SK-N-SH treated with all-trans-retinoic acid at 6 μM for 48 hours (cell line): ENCODE measurements around the gene LAP3.

ENCODE experiments used
- ATAC-seq: fragments of 200-7000 bp; cut with Tn5 transposase; 3 replicates; pipeline ENCODE4 v1.9.1; 2020; ENCODE audit warnings: mild to moderate bottlenecking, moderate library complexity
- ARNTL ChIP-seq: fragments of 450-650 bp; formaldehyde crosslinking; IDR thresholded peaks from 2 replicates; pipeline ENCODE4 v1.5.0; 2020; ENCODE audit warnings: low read depth, mild to moderate bottlenecking, moderate library complexity, borderline replicate concordance
- BACH2 ChIP-seq: fragments of 250-450 bp; sonication (Bioruptor Pico); IDR thresholded peaks from 2 replicates; pipeline ENCODE4 v1.9.0; 2021; ENCODE audit warnings: mild to moderate bottlenecking, borderline replicate concordance
- CSDC2 ChIP-seq: fragments of 250-450 bp; sonication (Bioruptor Pico); IDR thresholded peaks from 2 replicates; pipeline ENCODE4 v1.5.0; 2020; ENCODE audit warnings: mild to moderate bottlenecking, moderate library complexity
- ESRRG ChIP-seq: fragments of 250-450 bp; sonication (Bioruptor Pico); IDR thresholded peaks from 2 replicates; pipeline ENCODE4 v1.6.1; 2021; ENCODE audit warnings: mild to moderate bottlenecking
- GLIS3 ChIP-seq: fragments of 250-450 bp; sonication (Bioruptor Pico); IDR thresholded peaks from 2 replicates; pipeline ENCODE4 v1.5.0; 2020; ENCODE audit warnings: mild to moderate bottlenecking, moderate library complexity
- ISL1 ChIP-seq: fragments of 250-450 bp; sonication (Bioruptor Pico); IDR thresholded peaks from 2 replicates; pipeline ENCODE4 v2.1.2; 2022; ENCODE audit warnings: mild to moderate bottlenecking, moderate library complexity
- OSR1 ChIP-seq: fragments of 250-450 bp; sonication (Bioruptor Pico); IDR thresholded peaks from 2 replicates; pipeline ENCODE4 v1.8.0; 2022; ENCODE audit warnings: moderate library complexity, mild to moderate bottlenecking, inconsistent platforms
- PATZ1 ChIP-seq: fragments of 250-450 bp; sonication (Bioruptor Pico); IDR thresholded peaks from 2 replicates; pipeline ENCODE4 v1.8.0; 2020; ENCODE audit warnings: mild to moderate bottlenecking, moderate library complexity, borderline replicate concordance
- PPARA ChIP-seq: fragments of 250-450 bp; sonication (Bioruptor Pico); IDR thresholded peaks from 2 replicates; pipeline ENCODE4 v1.5.0; 2020; ENCODE audit warnings: mild to moderate bottlenecking, borderline replicate concordance
- RARB ChIP-seq: fragments of 250-450 bp; sonication (Bioruptor Pico); IDR thresholded peaks from 2 replicates; pipeline ENCODE4 v1.8.0; 2021; ENCODE audit warnings: mild to moderate bottlenecking, moderate library complexity
- SNAI2 ChIP-seq: fragments of 250-450 bp; sonication (Bioruptor Pico); IDR thresholded peaks from 2 replicates; pipeline ENCODE4 v1.5.0; 2020; ENCODE audit warnings: mild to moderate bottlenecking, moderate library complexity
- TCF4 ChIP-seq: fragments of 250-450 bp; sonication (Bioruptor Pico); IDR thresholded peaks from 2 replicates; pipeline ENCODE4 v1.8.0; 2021; ENCODE audit warnings: mild to moderate bottlenecking, moderate library complexity, borderline replicate concordance
- TOX ChIP-seq: fragments of 250-450 bp; sonication (Bioruptor Pico); IDR thresholded peaks from 2 replicates; pipeline ENCODE4 v1.8.0; 2021; ENCODE audit warnings: mild to moderate bottlenecking, moderate library complexity, borderline replicate concordance
- TSHZ2 ChIP-seq: fragments of 250-450 bp; sonication (Bioruptor Pico); IDR thresholded peaks from 2 replicates; pipeline ENCODE4 v1.5.0; 2020; ENCODE audit warnings: mild to moderate bottlenecking, moderate library complexity
- ZFP3 ChIP-seq: fragments of 250-450 bp; sonication (Bioruptor Pico); IDR thresholded peaks from 2 replicates; pipeline ENCODE4 v1.5.0; 2020; ENCODE audit warnings: mild to moderate bottlenecking, moderate library complexity
- ZFP30 ChIP-seq: fragments of 450-650 bp; formaldehyde crosslinking; IDR thresholded peaks from 2 replicates; pipeline ENCODE4 v1.5.0; 2022; ENCODE audit warnings: mild to moderate bottlenecking, moderate library complexity
- ZNF565 ChIP-seq: fragments of 450-650 bp; formaldehyde crosslinking; conservative IDR thresholded peaks from 2 replicates; pipeline ENCODE4 v1.5.0; 2020; ENCODE audit warnings: low read depth, mild to moderate bottlenecking, moderate library complexity
- TF ChIP-seq, protein P1 (sequence below): fragments of 250-450 bp; sonication (Bioruptor Pico); IDR thresholded peaks from 2 replicates; pipeline ENCODE4 v1.8.0; 2021; ENCODE audit warnings: low read depth, mild to moderate bottlenecking, moderate library complexity, borderline replicate concordance
- TF ChIP-seq, protein P2 (sequence below): fragments of 250-450 bp; sonication (Bioruptor Pico); IDR thresholded peaks from 2 replicates; pipeline ENCODE4 v1.5.1; 2021; ENCODE audit warnings: mild to moderate bottlenecking, moderate library complexity
- TF ChIP-seq, protein P3 (sequence below): fragments of 250-450 bp; sonication (Bioruptor Pico); IDR thresholded peaks from 2 replicates; pipeline ENCODE4 v1.5.1; 2020; ENCODE audit warnings: low read depth, mild to moderate bottlenecking, moderate library complexity

LAP3 gene

DNA sequence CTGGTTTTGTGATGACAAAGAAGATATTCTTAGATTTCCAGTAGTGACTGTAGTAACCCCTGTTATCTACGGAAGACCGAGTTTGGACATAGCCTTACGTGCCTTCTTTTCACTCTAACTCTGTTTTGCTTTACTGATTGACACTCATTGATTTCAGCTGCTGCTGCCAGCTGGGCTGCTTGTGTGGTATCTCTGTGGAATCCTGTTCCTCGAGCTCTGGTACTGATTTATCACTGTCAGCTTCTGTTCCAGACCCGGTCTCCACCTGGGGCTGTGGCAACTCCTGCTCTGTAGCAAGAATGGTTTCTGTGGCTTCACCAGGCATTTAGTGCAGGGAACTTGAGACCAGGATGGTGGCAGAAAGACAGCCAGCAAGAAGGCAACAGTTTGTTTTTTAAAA, 24.6 kb upstream of the LAP3 start:
- no peak for ATAC-seq

GRCh38 chr4:17554568-17554967, 22.4 kb upstream of the LAP3 start:
- ATAC-seq, result no peak
- TF ChIP-seq TSHZ2 (CRISPR knock-in tag), result no peak

More for the DNA sequence above, 24.6 kb upstream of the LAP3 start:
- TF ChIP-seq CSDC2 (CRISPR knock-in tag), result no peak
- TF ChIP-seq OSR1, result no peak

DNA sequence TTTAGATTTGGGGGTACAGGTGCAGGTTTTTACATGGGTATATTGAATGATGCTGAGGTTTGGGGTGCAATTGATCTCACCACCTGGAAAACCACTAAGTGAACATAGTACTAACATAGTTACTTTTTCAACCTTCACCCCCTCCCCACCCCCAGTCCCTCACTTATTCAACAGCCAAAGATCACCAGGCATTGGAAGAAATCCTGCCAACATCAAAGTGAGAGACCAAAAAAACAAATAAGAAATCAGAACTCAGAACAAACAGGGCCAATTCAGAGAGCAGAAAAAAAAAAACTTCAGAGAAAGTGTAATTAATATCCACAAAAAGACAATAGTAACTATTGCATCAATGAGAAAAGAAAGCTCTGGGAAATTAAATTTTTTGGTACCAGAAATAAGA, 20.5 kb upstream of the LAP3 start:
- no peak for ATAC-seq
- TF ChIP-seq ZFP3 (CRISPR knock-in tag) (no peak), ESRRG (CRISPR knock-in tag) (no peak), PATZ1 (CRISPR knock-in tag) (no peak), RARB (CRISPR knock-in tag) (no peak), ZNF565 (CRISPR knock-in tag) (no peak), SNAI2 (CRISPR knock-in tag) (no peak), BACH2 (CRISPR knock-in tag) (no peak), TOX (no peak), ISL1 (no peak), GLIS3 (CRISPR knock-in tag) (no peak), CSDC2 (CRISPR knock-in tag) (no peak), PPARA (CRISPR knock-in tag) (no peak), TCF4 (no peak), ARNTL (CRISPR knock-in tag) (no peak), ZFP30 (no peak)
- TF ChIP-seq, protein P1, sequence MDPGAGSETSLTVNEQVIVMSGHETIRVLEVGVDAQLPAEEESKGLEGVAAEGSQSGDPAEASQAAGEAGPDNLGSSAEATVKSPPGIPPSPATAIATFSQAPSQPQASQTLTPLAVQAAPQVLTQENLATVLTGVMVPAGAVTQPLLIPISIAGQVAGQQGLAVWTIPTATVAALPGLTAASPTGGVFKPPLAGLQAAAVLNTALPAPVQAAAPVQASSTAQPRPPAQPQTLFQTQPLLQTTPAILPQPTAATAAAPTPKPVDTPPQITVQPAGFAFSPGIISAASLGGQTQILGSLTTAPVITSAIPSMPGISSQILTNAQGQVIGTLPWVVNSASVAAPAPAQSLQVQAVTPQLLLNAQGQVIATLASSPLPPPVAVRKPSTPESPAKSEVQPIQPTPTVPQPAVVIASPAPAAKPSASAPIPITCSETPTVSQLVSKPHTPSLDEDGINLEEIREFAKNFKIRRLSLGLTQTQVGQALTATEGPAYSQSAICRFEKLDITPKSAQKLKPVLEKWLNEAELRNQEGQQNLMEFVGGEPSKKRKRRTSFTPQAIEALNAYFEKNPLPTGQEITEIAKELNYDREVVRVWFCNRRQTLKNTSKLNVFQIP (CRISPR knock-in tag), result no peak
- TF ChIP-seq, protein P2, sequence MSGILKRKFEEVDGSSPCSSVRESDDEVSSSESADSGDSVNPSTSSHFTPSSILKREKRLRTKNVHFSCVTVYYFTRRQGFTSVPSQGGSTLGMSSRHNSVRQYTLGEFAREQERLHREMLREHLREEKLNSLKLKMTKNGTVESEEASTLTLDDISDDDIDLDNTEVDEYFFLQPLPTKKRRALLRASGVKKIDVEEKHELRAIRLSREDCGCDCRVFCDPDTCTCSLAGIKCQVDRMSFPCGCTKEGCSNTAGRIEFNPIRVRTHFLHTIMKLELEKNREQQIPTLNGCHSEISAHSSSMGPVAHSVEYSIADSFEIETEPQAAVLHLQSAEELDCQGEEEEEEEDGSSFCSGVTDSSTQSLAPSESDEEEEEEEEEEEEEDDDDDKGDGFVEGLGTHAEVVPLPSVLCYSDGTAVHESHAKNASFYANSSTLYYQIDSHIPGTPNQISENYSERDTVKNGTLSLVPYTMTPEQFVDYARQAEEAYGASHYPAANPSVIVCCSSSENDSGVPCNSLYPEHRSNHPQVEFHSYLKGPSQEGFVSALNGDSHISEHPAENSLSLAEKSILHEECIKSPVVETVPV (CRISPR knock-in tag), result no peak
- TF ChIP-seq, protein P3, sequence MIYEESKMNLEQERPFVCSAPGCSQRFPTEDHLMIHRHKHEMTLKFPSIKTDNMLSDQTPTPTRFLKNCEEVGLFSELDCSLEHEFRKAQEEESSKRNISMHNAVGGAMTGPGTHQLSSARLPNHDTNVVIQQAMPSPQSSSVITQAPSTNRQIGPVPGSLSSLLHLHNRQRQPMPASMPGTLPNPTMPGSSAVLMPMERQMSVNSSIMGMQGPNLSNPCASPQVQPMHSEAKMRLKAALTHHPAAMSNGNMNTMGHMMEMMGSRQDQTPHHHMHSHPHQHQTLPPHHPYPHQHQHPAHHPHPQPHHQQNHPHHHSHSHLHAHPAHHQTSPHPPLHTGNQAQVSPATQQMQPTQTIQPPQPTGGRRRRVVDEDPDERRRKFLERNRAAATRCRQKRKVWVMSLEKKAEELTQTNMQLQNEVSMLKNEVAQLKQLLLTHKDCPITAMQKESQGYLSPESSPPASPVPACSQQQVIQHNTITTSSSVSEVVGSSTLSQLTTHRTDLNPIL, result no peak

GRCh38 chr4:17557880-17558279, 19.1 kb upstream of the LAP3 start:
- TF ChIP-seq, protein P1 (CRISPR knock-in tag), result no peak
- no peak for TF ChIP-seq GLIS3 (CRISPR knock-in tag)
- TF ChIP-seq, protein P3, result no peak
- no peak for TF ChIP-seq TCF4
- TF ChIP-seq BACH2 (CRISPR knock-in tag), result no peak
- TF ChIP-seq, all 23 proteins: peak for 0
- no peak for ATAC-seq
